Measurements from ENCODE around the gene PHF23.
A peak's percentile ranks its signal among the peaks of the same experiment; 100 is the strongest.

GRCh38 chr17:7252176-7253043 lies 13.2 kb upstream of the PHF23 start, which contains the start of gene ELP5:
- TF ChIP-seq POLR2A (IDR thresholded peaks at IDR 0.05; ENCODE audit: low read depth, low read length) = peak; percentile 88
- TF ChIP-seq CEBPB (IDR thresholded peaks at IDR 0.05; ENCODE audit: low read depth, low read length) = no peak

All from IMR-90 (cell line).